Astrocyte of the spinal cord (primary cell): ENCODE data around the gene SH2D3C.

Experiments used
- DNase-seq: peaks from one replicate; pipeline ENCODE4 v3.0.0; 2011; ENCODE audit warnings: low read depth, low spot score
- H3K4me3 ChIP-seq: 2 replicates; pipeline ENCODE4 v1.5.1; 2011; ENCODE audit warnings: low read depth, mild to moderate bottlenecking, low read length, moderate library complexity
- in situ Hi-C: cut with HindIII; loops from 2 replicates; pipeline ENCODE4 v1.10.0; 2017; ENCODE audit warnings: low sequenced_read_pairs
- TF ChIP-seq, protein P1 (sequence below): IDR thresholded peaks from 2 replicates; pipeline ENCODE4 v1.5.1; 2012; ENCODE audit warnings: low read depth, mild to moderate bottlenecking, low read length, inconsistent platforms

Gene SH2D3C

DNA sequence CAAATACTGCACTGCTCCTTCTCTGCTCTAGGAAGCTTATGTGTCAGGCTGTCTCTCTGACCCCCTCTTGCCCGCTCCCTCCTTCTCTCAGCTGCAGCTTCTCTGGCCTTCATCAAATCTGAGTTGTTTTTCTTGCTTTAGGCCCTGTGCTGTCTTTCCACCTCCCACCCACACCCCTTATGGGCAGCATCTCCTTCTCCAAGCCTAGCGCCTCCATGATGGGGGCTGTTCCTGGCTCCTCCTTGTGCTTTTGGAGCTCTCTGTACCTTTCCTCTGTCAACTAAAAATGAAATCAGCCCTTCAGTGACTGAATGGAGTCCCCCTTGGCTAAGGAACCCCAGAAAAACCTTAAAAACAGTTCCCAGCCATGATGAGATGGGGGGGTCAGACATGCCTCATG, 78.3 kb downstream of the SH2D3C start:
- no peak for DNase-seq
- TF ChIP-seq, protein P1, sequence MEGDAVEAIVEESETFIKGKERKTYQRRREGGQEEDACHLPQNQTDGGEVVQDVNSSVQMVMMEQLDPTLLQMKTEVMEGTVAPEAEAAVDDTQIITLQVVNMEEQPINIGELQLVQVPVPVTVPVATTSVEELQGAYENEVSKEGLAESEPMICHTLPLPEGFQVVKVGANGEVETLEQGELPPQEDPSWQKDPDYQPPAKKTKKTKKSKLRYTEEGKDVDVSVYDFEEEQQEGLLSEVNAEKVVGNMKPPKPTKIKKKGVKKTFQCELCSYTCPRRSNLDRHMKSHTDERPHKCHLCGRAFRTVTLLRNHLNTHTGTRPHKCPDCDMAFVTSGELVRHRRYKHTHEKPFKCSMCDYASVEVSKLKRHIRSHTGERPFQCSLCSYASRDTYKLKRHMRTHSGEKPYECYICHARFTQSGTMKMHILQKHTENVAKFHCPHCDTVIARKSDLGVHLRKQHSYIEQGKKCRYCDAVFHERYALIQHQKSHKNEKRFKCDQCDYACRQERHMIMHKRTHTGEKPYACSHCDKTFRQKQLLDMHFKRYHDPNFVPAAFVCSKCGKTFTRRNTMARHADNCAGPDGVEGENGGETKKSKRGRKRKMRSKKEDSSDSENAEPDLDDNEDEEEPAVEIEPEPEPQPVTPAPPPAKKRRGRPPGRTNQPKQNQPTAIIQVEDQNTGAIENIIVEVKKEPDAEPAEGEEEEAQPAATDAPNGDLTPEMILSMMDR = no peak
- in situ Hi-C loops = no loop called here
- H3K4me3 ChIP-seq = no peak overlapping the region

DNA sequence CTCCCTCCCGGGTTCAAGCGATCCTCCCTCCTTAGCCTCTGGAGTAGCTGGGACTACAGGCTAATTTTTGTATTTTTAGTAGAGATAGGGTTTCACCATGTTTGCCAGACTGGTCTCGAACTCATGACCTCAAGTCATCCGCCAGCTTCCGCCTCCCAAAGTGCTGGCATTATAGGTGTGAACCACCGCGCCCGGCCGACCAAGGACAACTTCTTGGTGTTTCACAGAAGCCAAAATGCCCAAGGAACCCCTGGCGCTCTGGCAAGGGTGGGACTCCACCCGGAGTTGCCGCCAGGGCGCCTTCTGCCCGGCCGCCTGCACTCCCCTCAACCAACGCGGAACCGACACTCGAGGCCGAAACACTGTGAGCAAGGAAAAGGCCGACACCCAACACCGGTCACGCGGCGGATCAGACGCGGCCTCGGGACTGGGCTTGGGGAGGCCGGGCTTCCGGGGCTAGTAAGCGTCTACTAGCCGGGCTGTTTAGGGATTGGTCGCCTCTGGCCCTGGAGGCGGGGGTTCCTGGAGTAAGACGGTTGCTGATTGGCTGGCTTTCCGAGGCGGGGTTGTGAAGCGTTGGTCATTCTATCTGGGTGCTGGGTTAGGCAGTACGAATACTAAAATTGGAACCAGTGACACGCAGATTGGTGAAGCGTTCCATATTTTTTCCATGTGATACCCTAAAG, 79.3 kb downstream of the SH2D3C start:
- DNase-seq = peak; percentile 97
- in situ Hi-C loops = no loop called here
- TF ChIP-seq, protein P1 = peak; percentile 4
- H3K4me3 ChIP-seq = peak overlapping the region; percentile 29

DNA sequence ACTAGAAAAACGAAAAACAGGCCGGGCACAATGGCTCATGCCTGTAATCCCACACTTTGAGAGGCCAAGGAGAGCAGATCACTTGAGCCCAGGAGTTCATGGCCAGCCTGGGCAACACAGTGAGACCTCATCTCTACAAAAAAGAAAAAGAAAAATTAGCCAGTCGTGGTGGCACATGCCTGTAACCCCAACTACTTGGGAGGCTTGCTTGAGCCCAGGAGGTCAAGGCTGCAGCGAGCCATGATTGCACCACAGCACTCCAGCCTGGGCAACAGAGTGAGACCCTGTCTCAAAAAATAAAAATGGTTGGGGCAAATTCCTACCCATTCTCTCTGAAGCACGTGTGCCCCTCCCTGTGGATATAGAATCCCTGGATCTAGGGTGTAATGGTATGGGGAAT, 80.1 kb downstream of the SH2D3C start:
- DNase-seq = no peak
- TF ChIP-seq, protein P1 = no peak
- no peak overlapping the region for H3K4me3 ChIP-seq

DNA sequence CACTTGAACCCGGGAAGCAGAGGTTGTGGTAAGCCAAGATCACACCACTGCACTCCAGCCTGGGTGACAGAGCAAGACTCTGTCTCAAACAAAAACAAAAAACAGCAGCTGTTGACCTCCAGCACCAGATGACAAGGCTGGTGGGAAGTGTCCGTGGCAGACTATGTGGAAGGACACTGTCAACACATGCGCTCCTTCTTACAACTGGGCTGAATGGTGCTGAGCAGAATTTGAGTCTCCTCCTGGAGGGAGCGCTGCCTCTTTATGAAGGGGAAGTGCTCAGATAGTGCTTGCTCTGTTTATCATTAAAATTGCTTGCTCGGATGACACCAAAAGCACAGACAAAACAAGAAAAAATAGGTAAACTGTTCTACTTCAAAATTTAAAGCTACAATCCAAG, 80.9 kb downstream of the SH2D3C start:
- in situ Hi-C loops = no loop called here
- DNase-seq = no peak
- TF ChIP-seq, protein P1 = no peak
- no peak overlapping the region for H3K4me3 ChIP-seq

More for the DNA sequence above, 80.1 kb downstream of the SH2D3C start:
- in situ Hi-C loops = no loop called here

DNA sequence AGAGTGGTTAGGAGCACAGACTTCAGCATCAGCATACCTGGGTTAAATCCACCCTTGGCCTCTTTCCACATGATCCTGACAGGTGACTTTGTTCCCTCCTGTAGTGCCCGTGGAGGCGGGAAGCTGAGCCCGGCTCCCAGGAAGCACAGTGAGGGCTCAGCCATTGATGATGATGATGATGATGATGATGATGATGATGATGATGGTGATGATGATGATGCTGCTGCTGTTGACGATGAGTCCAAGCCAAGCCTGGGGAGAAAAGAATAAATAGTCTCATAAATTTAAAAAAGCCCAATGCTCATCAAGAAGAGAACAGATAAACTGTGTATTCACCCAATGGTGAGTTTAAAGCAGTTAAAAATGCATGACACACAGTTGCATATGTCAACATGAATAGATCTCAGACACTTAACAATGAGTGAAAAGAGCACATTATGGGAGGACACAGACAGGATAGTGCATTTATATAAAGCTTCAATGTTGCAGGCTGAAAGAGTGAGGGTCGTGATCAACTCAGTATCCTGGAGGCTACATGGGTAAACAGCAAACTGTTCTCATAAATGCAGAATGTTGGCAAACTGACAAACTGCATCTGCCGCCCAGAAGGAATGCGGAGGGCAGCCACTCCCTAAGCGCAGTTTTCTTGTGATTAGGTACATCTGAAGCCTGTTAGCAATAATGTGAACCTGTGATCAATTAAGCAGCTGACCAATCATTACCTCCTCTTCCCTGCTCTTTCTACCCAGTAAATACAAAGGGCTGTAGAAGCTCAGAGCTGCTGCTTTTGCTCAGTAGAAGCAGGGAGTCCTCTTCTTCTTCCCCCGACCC, 83.4 kb downstream of the SH2D3C start:
- no peak overlapping the region for H3K4me3 ChIP-seq
- TF ChIP-seq, protein P1 = no peak
- DNase-seq = no peak
- in situ Hi-C loops = no loop called here

DNA sequence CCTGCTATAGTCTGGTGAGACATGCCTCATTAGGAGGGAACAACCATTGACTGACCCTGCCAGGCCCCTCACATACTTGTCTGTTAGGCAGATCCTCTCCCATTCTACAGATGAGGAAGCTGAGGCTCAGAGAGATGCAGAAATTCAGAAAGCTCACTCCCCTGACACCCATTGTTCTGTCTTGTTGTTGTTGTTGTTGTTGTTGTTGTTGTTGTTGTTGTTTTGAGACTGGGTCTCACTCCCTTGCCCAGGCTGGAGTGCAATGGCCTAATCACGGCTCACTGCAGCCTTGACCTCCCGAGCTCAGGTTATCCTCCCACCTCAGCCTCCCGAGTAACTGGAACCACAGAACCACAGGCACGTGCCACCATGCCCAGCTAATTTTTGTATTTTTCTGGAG, 84.8 kb downstream of the SH2D3C start:
- in situ Hi-C loops = no loop called here
- TF ChIP-seq, protein P1 = no peak

More for the DNA sequence above, 84.8 kb downstream of the SH2D3C start:
- H3K4me3 ChIP-seq = no peak overlapping the region
- DNase-seq = no peak
